ENCODE data around the gene HRCT1.
A peak's percentile ranks its signal among the peaks of the same experiment; 100 is the strongest.
"Not testable (repeated sequence)": the region's sequence is repeated elsewhere in the genome, so short reads cannot be mapped to it uniquely, and the experiment has no call there.

The HRCT1 gene

GRCh38 chr9:35919212-35920008 is 13.4 kb downstream of the HRCT1 start:
- no peak for DNase-seq

- DNase-seq: no peak
These were observed 14.1 kb downstream of the HRCT1 start for GRCh38 chr9:35920051-35920620.

- no peak for DNase-seq
These were observed 17.6 kb downstream of the HRCT1 start for GRCh38 chr9:35923598-35923926.

GRCh38 chr9:35923927-35924763 is 18.1 kb downstream of the HRCT1 start:
- DNase-seq: peak; percentile 26

GRCh38 chr9:35928591-35929452 is 22.8 kb downstream of the HRCT1 start:
- no peak for DNase-seq

- DNase-seq: no peak
These were observed 23.4 kb downstream of the HRCT1 start for GRCh38 chr9:35929453-35929718.

- no peak for DNase-seq
These were observed 24.5 kb downstream of the HRCT1 start for GRCh38 chr9:35930521-35930920.

GRCh38 chr9:35930989-35931388 is 25.0 kb downstream of the HRCT1 start:
- no peak for DNase-seq

- DNase-seq: no peak
These were observed 26.7 kb downstream of the HRCT1 start for GRCh38 chr9:35932735-35933134.

- DNase-seq: no peak
These were observed 27.6 kb downstream of the HRCT1 start for GRCh38 chr9:35933550-35934067.

GRCh38 chr9:35934069-35934468 is 28.1 kb downstream of the HRCT1 start:
- DNase-seq: not testable (repeated sequence)

- DNase-seq: no peak
These were observed 29.3 kb downstream of the HRCT1 start for GRCh38 chr9:35935261-35935660.

GRCh38 chr9:35935755-35936509 is 29.9 kb downstream of the HRCT1 start:
- DNase-seq: no peak

GRCh38 chr9:35937227-35937626 is 31.2 kb downstream of the HRCT1 start:
- no peak for DNase-seq

GRCh38 chr9:35938474-35939356 is 32.7 kb downstream of the HRCT1 start:
- no peak for DNase-seq

- DNase-seq: no peak
These were observed 33.8 kb downstream of the HRCT1 start for GRCh38 chr9:35939679-35940250.

- DNase-seq: no peak
These were observed 34.7 kb downstream of the HRCT1 start for GRCh38 chr9:35940458-35941407.

- DNase-seq: no peak
These were observed 36.3 kb downstream of the HRCT1 start for GRCh38 chr9:35942286-35942685.

GRCh38 chr9:35944173-35944572 is 38.2 kb downstream of the HRCT1 start:
- DNase-seq: no peak

GRCh38 chr9:35944841-35945240 is 38.8 kb downstream of the HRCT1 start:
- no peak for DNase-seq

Data from stimulated activated CD4-positive, alpha-beta T cell treated with anti-CD3 and anti-CD28 coated beads, Interleukin-12 subunit alpha, Interleukin-12 subunit beta, amount 100 ng/mL, for 4 hours (primary cell).